Measurements from ENCODE around the gene STAU1. TPM values are rescaled to one million over a fixed set of nuclear protein-coding genes. Genes with fewer than 3 reads are reported as not detected.
A peak's percentile ranks its signal among the peaks of the same experiment; 100 is the strongest.

STAU1 gene
- total and polyA plus RNA-seq, 2 of the 13 experiments (the other 11 are each of a cell fraction or from before 2014, with no cell fraction given), result 119 to 133 TPM

- peak; percentile 59; the same call in 1 of the 2 replicates for TF ChIP-seq CBX5 (CRISPR knock-in tag; IDR thresholded peaks at IDR 0.05; ENCODE audit: borderline replicate concordance)
- TF ChIP-seq ZFX (CRISPR knock-in tag; IDR thresholded peaks at IDR 0.05; ENCODE audit: low read depth), result peak; percentile 88
- TF ChIP-seq ZNF3 (CRISPR knock-in tag; IDR thresholded peaks at IDR 0.05), result no peak
- TF ChIP-seq E2F1 (CRISPR knock-in tag; IDR thresholded peaks at IDR 0.05), result peak; percentile 97
- 0 out of 2 replicates have a peak, but pooled peaks have one; percentile 4 for TF ChIP-seq ZBTB44 (CRISPR knock-in tag; IDR thresholded peaks at IDR 0.05)
- no peak for TF ChIP-seq SMAD1 (CRISPR knock-in tag; IDR thresholded peaks at IDR 0.05; ENCODE audit: borderline replicate concordance, low read depth)
- no peak for TF ChIP-seq ZBTB14 (CRISPR knock-in tag; IDR thresholded peaks at IDR 0.05)
- TF ChIP-seq TGIF2 (CRISPR knock-in tag; IDR thresholded peaks at IDR 0.05), result no peak; the same call in none of the 2 replicates
- no peak for TF ChIP-seq ZNF737 (CRISPR knock-in tag; IDR thresholded peaks at IDR 0.05; ENCODE audit: borderline replicate concordance)
- TF ChIP-seq SP2 (CRISPR knock-in tag; IDR thresholded peaks at IDR 0.05), result peak; percentile 45
- TF ChIP-seq HOXA3 (CRISPR knock-in tag; IDR thresholded peaks at IDR 0.05), result peak; percentile 94
- peak; percentile 63; the same call in 1 of the 2 replicates for TF ChIP-seq MEF2D (CRISPR knock-in tag; IDR thresholded peaks at IDR 0.05)
- peak; percentile 87 for TF ChIP-seq ZNF510 (CRISPR knock-in tag; IDR thresholded peaks at IDR 0.05; ENCODE audit: low read depth)
- peak; percentile 80; the same call in 1 of the 2 replicates for TF ChIP-seq ZNF556 (CRISPR knock-in tag; IDR thresholded peaks at IDR 0.05; ENCODE audit: borderline replicate concordance)
- TF ChIP-seq PTBP1 (IDR thresholded peaks at IDR 0.05; ENCODE audit: low read depth, low read length, poor library complexity, severe bottlenecking), result peak; percentile 50
- no peak for TF ChIP-seq ZNF7 (CRISPR knock-in tag; IDR thresholded peaks at IDR 0.05)
- TF ChIP-seq ZNF205 (CRISPR knock-in tag; IDR thresholded peaks at IDR 0.05), result peak; percentile 97
- no peak for TF ChIP-seq STAT5B (CRISPR knock-in tag; IDR thresholded peaks at IDR 0.05)
- no peak for TF ChIP-seq ZNF282 (IDR thresholded peaks at IDR 0.05; ENCODE audit: partially characterized antibody)
- TF ChIP-seq ETV6 (CRISPR knock-in tag; conservative IDR thresholded peaks at IDR 0.05), result peak; percentile 89
- no peak for TF ChIP-seq LCORL (IDR thresholded peaks at IDR 0.05)
- peak; percentile 15; the same call in 1 of the 2 replicates for TF ChIP-seq LCORL (CRISPR knock-in tag; IDR thresholded peaks at IDR 0.05)
- peak; percentile 87; the same call in 1 of the 2 replicates for TF ChIP-seq ZIK1 (CRISPR knock-in tag; IDR thresholded peaks at IDR 0.05; ENCODE audit: borderline replicate concordance, low read depth)
These were observed at the start of gene STAU1 (continued) for GRCh38 chr20:49187851-49188641.
